ENCODE measurements around the gene MEN1.
A peak's percentile ranks its signal among the peaks of the same experiment; 100 is the strongest.

Gene MEN1

GRCh38 chr11:64842851-64843685 is 32.7 kb upstream of the MEN1 start:
- ChIA-PET POLR2A (interaction anchor here (1.1 to 1.5 kb wide), 3 partner anchors 33 to 267 kb away, joined by 3 to 9 read pairs (median 3); partner anchors contain the start of genes MEN1 and SF1), CTCF (interaction anchor here (0.5 to 1.1 kb wide), 4 partner anchors 9 to 55 kb away, joined by 3 to 4 read pairs (median 3); no protein-coding TSS in a partner anchor)
- Histone ChIP-seq H3K27ac (ENCODE audit: extremely low read depth, low read depth, low read length) (peak overlapping the region; percentile 48; the same call in 1 of the 2 replicates), H3K4me1 (ENCODE audit: control insufficient read depth, insufficient read depth, low read length) (no peaks in the 10 kb centered on the region; the same call in 1 of the 2 replicates), H3K36me3 (ENCODE audit: control insufficient read depth in 2 of 2, insufficient read depth in 1 of 2, low read length in 2 of 2) (peaks cover 0 to 3% of the 10 kb centered on the region in 2 experiments; a peak in 1 of 3 replicates), H3K4me3 (ENCODE audit: low read depth, low read length) (peak overlapping the region; percentile 3), H3K9me3 (ENCODE audit: control insufficient read depth, insufficient read depth, low read depth, low read length) (no peaks in the 10 kb centered on the region)
- TF ChIP-seq ZNF654 (tag by site-specific recombination; IDR thresholded peaks at IDR 0.05; ENCODE audit: low read depth) (no peak), ZNF548 (tag by site-specific recombination; IDR thresholded peaks at IDR 0.05) (peak; percentile 85; the same call in 1 of the 2 replicates), GLIS1 (tag by site-specific recombination; IDR thresholded peaks at IDR 0.05) (peak; percentile 99), ZNF514 (tag by site-specific recombination; IDR thresholded peaks at IDR 0.05) (no peak), ZNF513 (tag by site-specific recombination; IDR thresholded peaks at IDR 0.05) (no peak), ZNF837 (tag by site-specific recombination; IDR thresholded peaks at IDR 0.05) (no peak), ZNF529 (tag by site-specific recombination; IDR thresholded peaks at IDR 0.05; ENCODE audit: insufficient replicate concordance) (no peak), ZNF10 (tag by site-specific recombination; IDR thresholded peaks at IDR 0.05) (no peak), ZFP3 (tag by site-specific recombination; IDR thresholded peaks at IDR 0.05; ENCODE audit: low read depth) (no peak), ZNF146 (tag by site-specific recombination; IDR thresholded peaks at IDR 0.05) (no peak), SP7 (tag by site-specific recombination; IDR thresholded peaks at IDR 0.05) (peak; percentile 70), KLF7 (tag by site-specific recombination; IDR thresholded peaks at IDR 0.05; ENCODE audit: borderline replicate concordance) (no peak), ZNF747 (tag by site-specific recombination; IDR thresholded peaks at IDR 0.05) (no peak), ZNF560 (tag by site-specific recombination; IDR thresholded peaks at IDR 0.05; ENCODE audit: borderline replicate concordance) (no peak), ZNF544 (tag by site-specific recombination; IDR thresholded peaks at IDR 0.05) (no peak), ZNF280D (tag by site-specific recombination; IDR thresholded peaks at IDR 0.05) (no peak), KLF17 (tag by site-specific recombination; IDR thresholded peaks at IDR 0.05) (peak; percentile 80; the same call in 1 of the 2 replicates), ZSCAN16 (tag by site-specific recombination; IDR thresholded peaks at IDR 0.05) (no peak), ZNF677 (tag by site-specific recombination; IDR thresholded peaks at IDR 0.05) (no peak), ZNF660 (tag by site-specific recombination; IDR thresholded peaks at IDR 0.05) (no peak), REPIN1 (tag by site-specific recombination; IDR thresholded peaks at IDR 0.05; ENCODE audit: low read depth) (no peak), KLF16 (tag by site-specific recombination; IDR thresholded peaks at IDR 0.05) (no peak), ZNF266 (tag by site-specific recombination; IDR thresholded peaks at IDR 0.05; ENCODE audit: low read depth) (no peak), ZNF211 (tag by site-specific recombination; IDR thresholded peaks at IDR 0.05; ENCODE audit: low read depth) (no peak), ZNF624 (tag by site-specific recombination; IDR thresholded peaks at IDR 0.05) (no peak), ZFP37 (tag by site-specific recombination; IDR thresholded peaks at IDR 0.05) (no peak), ZNF133 (tag by site-specific recombination; IDR thresholded peaks at IDR 0.05) (no peak), ZBTB11 (tag by site-specific recombination; conservative IDR thresholded peaks at IDR 0.05; ENCODE audit: low read depth) (no peak)

All from HEK293 (cell line).